ENCODE results near the gene FHOD3.

FHOD3 gene

GRCh38 chr18:36775396-36775795, 477.9 kb downstream of the FHOD3 start:
- H3K27ac Mint-ChIP-seq = peak overlapping the region; percentile 92
- TF ChIP-seq CTCF (IDR thresholded peaks at IDR 0.05) = no peak
- peaks cover 41% of the 10 kb centered on the region for H3K36me3 Mint-ChIP-seq (ENCODE audit: low read depth)
- H3K4me1 Mint-ChIP-seq = peaks cover 23% of the 10 kb centered on the region
- DNase-seq = no peak
- H3K27me3 Mint-ChIP-seq (ENCODE audit: low read depth, poor library complexity) = no peaks in the 10 kb centered on the region
- peak overlapping the region; percentile 52 for H3K4me3 Mint-ChIP-seq
- no peaks in the 10 kb centered on the region for H3K9me3 Mint-ChIP-seq

GRCh38 chr18:36776650-36777049, 479.1 kb downstream of the FHOD3 start:
- Mint-ChIP-seq H3K4me3 (no peak overlapping the region), H3K9me3 (no peaks in the 10 kb centered on the region), H3K4me1 (peaks cover 23% of the 10 kb centered on the region), H3K27me3 (ENCODE audit: low read depth, poor library complexity) (no peaks in the 10 kb centered on the region), H3K36me3 (ENCODE audit: low read depth) (peaks cover 48% of the 10 kb centered on the region), H3K27ac (no peak overlapping the region)
- DNase-seq = no peak
- no peak for TF ChIP-seq CTCF (IDR thresholded peaks at IDR 0.05)

GRCh38 chr18:36777566-36777965, 480.1 kb downstream of the FHOD3 start:
- TF ChIP-seq CTCF (IDR thresholded peaks at IDR 0.05) = no peak
- H3K4me1 Mint-ChIP-seq = peaks cover 15% of the 10 kb centered on the region
- no peak for DNase-seq
- H3K27ac Mint-ChIP-seq = no peak overlapping the region
- H3K4me3 Mint-ChIP-seq = no peak overlapping the region
- no peaks in the 10 kb centered on the region for H3K9me3 Mint-ChIP-seq
- H3K36me3 Mint-ChIP-seq (ENCODE audit: low read depth) = peaks cover 52% of the 10 kb centered on the region
- H3K27me3 Mint-ChIP-seq (ENCODE audit: low read depth, poor library complexity) = no peaks in the 10 kb centered on the region

- Mint-ChIP-seq H3K36me3 (ENCODE audit: low read depth) (peaks cover 51% of the 10 kb centered on the region), H3K4me3 (no peak overlapping the region), H3K9me3 (no peaks in the 10 kb centered on the region), H3K27me3 (ENCODE audit: low read depth, poor library complexity) (no peaks in the 10 kb centered on the region), H3K4me1 (no peaks in the 10 kb centered on the region), H3K27ac (no peak overlapping the region)
- no peak for DNase-seq
- TF ChIP-seq CTCF (IDR thresholded peaks at IDR 0.05) = no peak
These were observed 483.2 kb downstream of the FHOD3 start for GRCh38 chr18:36780748-36781147.

GRCh38 chr18:36782710-36783109, 485.2 kb downstream of the FHOD3 start:
- H3K4me1 Mint-ChIP-seq = no peaks in the 10 kb centered on the region

More at GRCh38 chr18:36782710-36783109, 485.2 kb downstream of the FHOD3 start:
- Mint-ChIP-seq H3K4me3 (no peak overlapping the region), H3K27ac (peak overlapping the region; percentile 78), H3K27me3 (ENCODE audit: low read depth, poor library complexity) (no peaks in the 10 kb centered on the region), H3K36me3 (ENCODE audit: low read depth) (peaks cover 54% of the 10 kb centered on the region), H3K9me3 (no peaks in the 10 kb centered on the region)
- no peak for DNase-seq
- no peak for TF ChIP-seq CTCF (IDR thresholded peaks at IDR 0.05)

Measured in nephron progenitor cell (in vitro differentiated cells).